ENCODE results near the gene USP13. TPM values are rescaled to one million over a fixed set of nuclear protein-coding genes. Genes with fewer than 3 reads are reported as not detected.
A peak's percentile ranks its signal among the peaks of the same experiment; 100 is the strongest.

The USP13 gene
- total and polyA plus RNA-seq, 10 of the 15 experiments (the other 5 are each of a cell fraction or from before 2014, with no cell fraction given) = 3.2 to 20.8 (median 9.0) TPM

DNA sequence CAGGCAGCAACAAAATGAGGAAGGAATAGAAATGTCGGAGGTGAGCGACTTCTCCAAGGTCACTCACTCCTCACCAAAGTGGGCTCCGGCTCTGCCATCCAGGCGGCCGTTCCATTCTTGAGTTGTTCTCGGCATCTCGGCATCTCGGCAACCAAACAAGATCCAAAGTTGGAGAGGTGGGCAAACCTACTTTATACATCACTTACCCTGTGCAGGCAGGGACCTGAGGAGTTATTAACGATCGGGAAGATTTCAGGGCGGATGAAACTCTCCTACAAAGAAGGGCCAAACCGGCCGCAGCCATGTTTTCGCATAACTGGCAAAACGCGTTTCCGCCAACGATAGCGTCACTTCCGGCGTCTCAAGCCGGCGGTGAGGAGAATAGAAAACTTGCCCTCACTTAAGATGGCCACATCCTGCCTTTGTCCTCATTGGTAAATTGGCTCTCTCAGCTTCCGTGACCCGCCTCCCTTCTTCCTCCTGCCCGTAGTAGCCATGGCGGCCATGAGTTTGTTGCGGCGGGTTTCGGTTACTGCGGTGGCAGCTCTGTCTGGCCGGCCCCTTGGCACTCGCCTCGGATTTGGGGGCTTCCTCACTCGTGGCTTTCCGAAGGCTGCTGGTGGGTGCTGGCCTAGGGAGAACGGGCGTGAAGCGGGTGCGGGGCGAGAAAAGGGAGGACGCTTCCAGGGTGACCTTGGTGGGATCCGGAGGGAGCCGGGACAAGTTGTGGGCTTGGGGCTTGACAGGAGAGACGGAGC is 48.3 kb upstream of the USP13 start, which contains the start of the genes MRPL47 and NDUFB5:
TSS of gene MRPL47 (minus strand) at position 318 of the 758 bp plus-strand sequence. CDS start at position 304, 14 bp downstream.
TSS of gene NDUFB5 (plus strand) at position 474 of the 758 bp plus-strand sequence. CDS start at position 496, 22 bp downstream.
- intact Hi-C loops (cut with micrococcal nuclease; ENCODE audit: unreplicated experiment) (loop anchor here (2.0 to 5.0 kb wide), 2 partner anchors 48 to 257 kb away; partner anchors contain the start of genes MFN1 and USP13), in situ Hi-C loops (cut with MboI) (no loop called here)
- H3K79me2 ChIP-seq (ENCODE audit: control insufficient read depth, insufficient read depth, low read length) = peaks cover 55% of the 10 kb centered on the region
- DNase-seq (ENCODE audit: low read depth, low spot score) (peak; percentile 90), ATAC-seq (peak; percentile 95), FAIRE-seq (peak; percentile 98)
- under 1% methylated on average over 45 of the region's 45 CpGs for WGBS (ENCODE audit: insufficient coverage, insufficient replicate concordance, low lambda C conversion rate, missing lambda C conversion rate)
- POLR2A ChIA-PET = interaction anchor here (0.7 to 1.3 kb wide), 7 partner anchors 9 to 258 kb away, joined by 3 to 6 read pairs (median 3); partner anchors contain the start of genes ACTL6A and USP13
- peak within 1 kb of the TSS; percentile 90 for H3K9ac ChIP-seq (ENCODE audit: control insufficient read depth, insufficient read depth, low read length)
- SMC1A ChIA-PET (ENCODE audit: uncharacterized antibody, unreplicated experiment) = interaction anchor here (0.6 to 1.5 kb wide), 7 partner anchors 8 to 142 kb away, joined by 3 to 8 read pairs (median 3); partner anchors contain the start of gene ACTL6A
- no TSS peak for BruUV-seq (replicated peaks)
- no peaks in the 10 kb centered on the region for H3K9me3 ChIP-seq (replicated peaks; ENCODE audit: control insufficient read depth, insufficient read depth, low read length)
- peaks cover 4 to 17% of the 10 kb centered on the region in 2 experiments; a peak in 3 of 4 replicates for H3K36me3 ChIP-seq (ENCODE audit: control insufficient read depth in 2 of 2, insufficient read depth in 2 of 2, low read length in 1 of 2)
- H3K4me2 ChIP-seq (ENCODE audit: control insufficient read depth, insufficient read depth) = peak within 1 kb of the TSS; percentile 83
- peaks cover 18% of the 10 kb centered on the region for H3K4me1 ChIP-seq (ENCODE audit: control insufficient read depth, insufficient read depth, low read length)
- H3K4me3 ChIP-seq = peak within 1 kb of the TSS; percentile 85
- peak within 1 kb of the TSS; percentile 69 for H3K27ac ChIP-seq (ENCODE audit: control insufficient read depth, insufficient read depth)
- H4K20me1 ChIP-seq (ENCODE audit: control insufficient read depth, insufficient read depth) = no peaks in the 10 kb centered on the region
- RAD21 ChIA-PET (ENCODE audit: unreplicated experiment) = interaction anchor here (0.6 to 1.4 kb wide), 2 partner anchors 42 to 144 kb away, joined by 3 to 4 read pairs; partner anchors contain the start of gene ACTL6A
- CTCF ChIA-PET = interaction anchor here (0.6 to 1.0 kb wide), 3 partner anchors 36 to 369 kb away, joined by 3 read pairs; no protein-coding TSS in a partner anchor
- peak within 1 kb of the TSS; percentile 97 for H2AFZ ChIP-seq (ENCODE audit: control insufficient read depth, low read depth, low read length)
- H3K27me3 ChIP-seq (replicated peaks in 1 of 2; ENCODE audit: control insufficient read depth in 2 of 2, insufficient read depth in 2 of 2, low read length in 1 of 2) = no peaks in the 10 kb centered on the region
- TF ChIP-seq HDAC2 (IDR thresholded peaks at IDR 0.05) = 0 out of 2 replicates have a peak, but pooled peaks have one; percentile 50
- TF ChIP-seq, protein P1, sequence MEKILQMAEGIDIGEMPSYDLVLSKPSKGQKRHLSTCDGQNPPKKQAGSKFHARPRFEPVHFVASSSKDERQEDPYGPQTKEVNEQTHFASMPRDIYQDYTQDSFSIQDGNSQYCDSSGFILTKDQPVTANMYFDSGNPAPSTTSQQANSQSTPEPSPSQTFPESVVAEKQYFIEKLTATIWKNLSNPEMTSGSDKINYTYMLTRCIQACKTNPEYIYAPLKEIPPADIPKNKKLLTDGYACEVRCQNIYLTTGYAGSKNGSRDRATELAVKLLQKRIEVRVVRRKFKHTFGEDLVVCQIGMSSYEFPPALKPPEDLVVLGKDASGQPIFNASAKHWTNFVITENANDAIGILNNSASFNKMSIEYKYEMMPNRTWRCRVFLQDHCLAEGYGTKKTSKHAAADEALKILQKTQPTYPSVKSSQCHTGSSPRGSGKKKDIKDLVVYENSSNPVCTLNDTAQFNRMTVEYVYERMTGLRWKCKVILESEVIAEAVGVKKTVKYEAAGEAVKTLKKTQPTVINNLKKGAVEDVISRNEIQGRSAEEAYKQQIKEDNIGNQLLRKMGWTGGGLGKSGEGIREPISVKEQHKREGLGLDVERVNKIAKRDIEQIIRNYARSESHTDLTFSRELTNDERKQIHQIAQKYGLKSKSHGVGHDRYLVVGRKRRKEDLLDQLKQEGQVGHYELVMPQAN (conservative IDR thresholded peaks at IDR 0.05) = peak; percentile 44
- TF ChIP-seq, protein P2, sequence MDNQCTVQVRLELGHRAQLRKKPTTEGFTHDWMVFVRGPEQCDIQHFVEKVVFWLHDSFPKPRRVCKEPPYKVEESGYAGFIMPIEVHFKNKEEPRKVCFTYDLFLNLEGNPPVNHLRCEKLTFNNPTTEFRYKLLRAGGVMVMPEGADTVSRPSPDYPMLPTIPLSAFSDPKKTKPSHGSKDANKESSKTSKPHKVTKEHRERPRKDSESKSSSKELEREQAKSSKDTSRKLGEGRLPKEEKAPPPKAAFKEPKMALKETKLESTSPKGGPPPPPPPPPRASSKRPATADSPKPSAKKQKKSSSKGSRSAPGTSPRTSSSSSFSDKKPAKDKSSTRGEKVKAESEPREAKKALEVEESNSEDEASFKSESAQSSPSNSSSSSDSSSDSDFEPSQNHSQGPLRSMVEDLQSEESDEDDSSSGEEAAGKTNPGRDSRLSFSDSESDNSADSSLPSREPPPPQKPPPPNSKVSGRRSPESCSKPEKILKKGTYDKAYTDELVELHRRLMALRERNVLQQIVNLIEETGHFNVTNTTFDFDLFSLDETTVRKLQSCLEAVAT (IDR thresholded peaks at IDR 0.05) = peak; percentile 72
- no peak for TF ChIP-seq CBX5 (IDR thresholded peaks at IDR 0.05; ENCODE audit: low read depth)
- TF ChIP-seq LARP7 (IDR thresholded peaks at IDR 0.05) = peak; percentile 24; the same call in 1 of the 2 replicates
- TF ChIP-seq, protein P3, sequence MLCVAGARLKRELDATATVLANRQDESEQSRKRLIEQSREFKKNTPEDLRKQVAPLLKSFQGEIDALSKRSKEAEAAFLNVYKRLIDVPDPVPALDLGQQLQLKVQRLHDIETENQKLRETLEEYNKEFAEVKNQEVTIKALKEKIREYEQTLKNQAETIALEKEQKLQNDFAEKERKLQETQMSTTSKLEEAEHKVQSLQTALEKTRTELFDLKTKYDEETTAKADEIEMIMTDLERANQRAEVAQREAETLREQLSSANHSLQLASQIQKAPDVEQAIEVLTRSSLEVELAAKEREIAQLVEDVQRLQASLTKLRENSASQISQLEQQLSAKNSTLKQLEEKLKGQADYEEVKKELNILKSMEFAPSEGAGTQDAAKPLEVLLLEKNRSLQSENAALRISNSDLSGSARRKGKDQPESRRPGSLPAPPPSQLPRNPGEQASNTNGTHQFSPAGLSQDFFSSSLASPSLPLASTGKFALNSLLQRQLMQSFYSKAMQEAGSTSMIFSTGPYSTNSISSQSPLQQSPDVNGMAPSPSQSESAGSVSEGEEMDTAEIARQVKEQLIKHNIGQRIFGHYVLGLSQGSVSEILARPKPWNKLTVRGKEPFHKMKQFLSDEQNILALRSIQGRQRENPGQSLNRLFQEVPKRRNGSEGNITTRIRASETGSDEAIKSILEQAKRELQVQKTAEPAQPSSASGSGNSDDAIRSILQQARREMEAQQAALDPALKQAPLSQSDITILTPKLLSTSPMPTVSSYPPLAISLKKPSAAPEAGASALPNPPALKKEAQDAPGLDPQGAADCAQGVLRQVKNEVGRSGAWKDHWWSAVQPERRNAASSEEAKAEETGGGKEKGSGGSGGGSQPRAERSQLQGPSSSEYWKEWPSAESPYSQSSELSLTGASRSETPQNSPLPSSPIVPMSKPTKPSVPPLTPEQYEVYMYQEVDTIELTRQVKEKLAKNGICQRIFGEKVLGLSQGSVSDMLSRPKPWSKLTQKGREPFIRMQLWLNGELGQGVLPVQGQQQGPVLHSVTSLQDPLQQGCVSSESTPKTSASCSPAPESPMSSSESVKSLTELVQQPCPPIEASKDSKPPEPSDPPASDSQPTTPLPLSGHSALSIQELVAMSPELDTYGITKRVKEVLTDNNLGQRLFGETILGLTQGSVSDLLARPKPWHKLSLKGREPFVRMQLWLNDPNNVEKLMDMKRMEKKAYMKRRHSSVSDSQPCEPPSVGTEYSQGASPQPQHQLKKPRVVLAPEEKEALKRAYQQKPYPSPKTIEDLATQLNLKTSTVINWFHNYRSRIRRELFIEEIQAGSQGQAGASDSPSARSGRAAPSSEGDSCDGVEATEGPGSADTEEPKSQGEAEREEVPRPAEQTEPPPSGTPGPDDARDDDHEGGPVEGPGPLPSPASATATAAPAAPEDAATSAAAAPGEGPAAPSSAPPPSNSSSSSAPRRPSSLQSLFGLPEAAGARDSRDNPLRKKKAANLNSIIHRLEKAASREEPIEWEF (IDR thresholded peaks at IDR 0.05; ENCODE audit: insufficient replicate concordance, low read depth, low read length) = no peak
- TF ChIP-seq, protein P4, sequence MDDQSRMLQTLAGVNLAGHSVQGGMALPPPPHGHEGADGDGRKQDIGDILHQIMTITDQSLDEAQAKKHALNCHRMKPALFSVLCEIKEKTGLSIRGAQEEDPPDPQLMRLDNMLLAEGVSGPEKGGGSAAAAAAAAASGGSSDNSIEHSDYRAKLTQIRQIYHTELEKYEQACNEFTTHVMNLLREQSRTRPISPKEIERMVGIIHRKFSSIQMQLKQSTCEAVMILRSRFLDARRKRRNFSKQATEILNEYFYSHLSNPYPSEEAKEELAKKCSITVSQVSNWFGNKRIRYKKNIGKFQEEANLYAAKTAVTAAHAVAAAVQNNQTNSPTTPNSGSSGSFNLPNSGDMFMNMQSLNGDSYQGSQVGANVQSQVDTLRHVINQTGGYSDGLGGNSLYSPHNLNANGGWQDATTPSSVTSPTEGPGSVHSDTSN (IDR thresholded peaks at IDR 0.05; ENCODE audit: insufficient replicate concordance, low read depth, low read length) = no peak
- TF ChIP-seq, protein P5, sequence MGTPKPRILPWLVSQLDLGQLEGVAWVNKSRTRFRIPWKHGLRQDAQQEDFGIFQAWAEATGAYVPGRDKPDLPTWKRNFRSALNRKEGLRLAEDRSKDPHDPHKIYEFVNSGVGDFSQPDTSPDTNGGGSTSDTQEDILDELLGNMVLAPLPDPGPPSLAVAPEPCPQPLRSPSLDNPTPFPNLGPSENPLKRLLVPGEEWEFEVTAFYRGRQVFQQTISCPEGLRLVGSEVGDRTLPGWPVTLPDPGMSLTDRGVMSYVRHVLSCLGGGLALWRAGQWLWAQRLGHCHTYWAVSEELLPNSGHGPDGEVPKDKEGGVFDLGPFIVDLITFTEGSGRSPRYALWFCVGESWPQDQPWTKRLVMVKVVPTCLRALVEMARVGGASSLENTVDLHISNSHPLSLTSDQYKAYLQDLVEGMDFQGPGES (IDR thresholded peaks at IDR 0.05) = no peak
